RWPE2 (cell line): ENCODE results near the gene CYTL1.

ENCODE experiments used
- ATAC-seq: fragments of 200-7000 bp; cut with Tn5 transposase; 3 replicates; pipeline ENCODE4 v1.9.1; 2021; ENCODE audit warnings: low read depth
- DNase-seq: peaks from one replicate; pipeline ENCODE4 v3.0.0-alpha.2; 2020; ENCODE audit warnings: low spot score
- H3K27ac ChIP-seq: fragments of 450-650 bp; 2 replicates; pipeline ENCODE4 v1.5.1; 2017; ENCODE audit warnings: mild to moderate bottlenecking; ENCODE audit not compliant: poor library complexity, severe bottlenecking
- H3K27me3 ChIP-seq: fragments of 250-450 bp; sonication (Bioruptor Pico); 2 replicates; pipeline ENCODE4 v1.5.1; 2021; ENCODE audit warnings: mild to moderate bottlenecking, moderate library complexity; ENCODE audit not compliant: insufficient read depth, poor library complexity, severe bottlenecking
- H3K36me3 ChIP-seq: fragments of 250-450 bp; sonication (Bioruptor Pico); 2 replicates; pipeline ENCODE4 v1.5.1; 2020; ENCODE audit warnings: low read depth, mild to moderate bottlenecking, moderate library complexity
- H3K4me1 ChIP-seq: fragments of 250-450 bp; sonication (Bioruptor Pico); 2 replicates; pipeline ENCODE4 v1.5.1; 2021; ENCODE audit warnings: mild to moderate bottlenecking, moderate library complexity; ENCODE audit not compliant: insufficient read depth, poor library complexity, severe bottlenecking
- H3K4me3 ChIP-seq: fragments of 250-450 bp; sonication (Bioruptor Pico); 2 replicates; pipeline ENCODE4 v1.5.1; 2021; ENCODE audit warnings: mild to moderate bottlenecking, moderate library complexity; ENCODE audit not compliant: severe bottlenecking
- H3K9me3 ChIP-seq: fragments of 250-450 bp; sonication (Bioruptor Pico); 2 replicates; pipeline ENCODE4 v1.5.1; 2021; ENCODE audit warnings: mild to moderate bottlenecking, moderate library complexity; ENCODE audit not compliant: severe bottlenecking
- CTCF ChIP-seq: fragments of 450-650 bp; IDR thresholded peaks from one replicate; pipeline ENCODE4 v1.5.1; 2017; ENCODE audit warnings: mild to moderate bottlenecking, moderate library complexity; ENCODE audit not compliant: poor library complexity, severe bottlenecking

Gene CYTL1

GRCh38 chr4:5034206-5034605 lies 14.9 kb upstream of the CYTL1 start:
- no peak for DNase-seq
- H3K4me1 ChIP-seq, result peaks cover 15% of the 10 kb centered on the region
- H3K36me3 ChIP-seq, result no peaks in the 10 kb centered on the region
- ATAC-seq, result no peak
- H3K4me3 ChIP-seq, result no peak overlapping the region
- H3K9me3 ChIP-seq, result no peaks in the 10 kb centered on the region
- TF ChIP-seq CTCF, result no peak
- no peak overlapping the region for H3K27ac ChIP-seq
- no peaks in the 10 kb centered on the region for H3K27me3 ChIP-seq

GRCh38 chr4:5033281-5033841 lies 14.1 kb upstream of the CYTL1 start:
- Histone ChIP-seq H3K27me3 (no peaks in the 10 kb centered on the region), H3K4me1 (peaks cover 11% of the 10 kb centered on the region), H3K9me3 (no peaks in the 10 kb centered on the region), H3K4me3 (no peak overlapping the region), H3K27ac (no peak overlapping the region), H3K36me3 (no peaks in the 10 kb centered on the region)
- ATAC-seq, result no peak
- DNase-seq, result no peak
- no peak for TF ChIP-seq CTCF

- no peak for TF ChIP-seq CTCF
- ATAC-seq (no peak), DNase-seq (no peak)
- Histone ChIP-seq H3K9me3 (no peaks in the 10 kb centered on the region), H3K4me1 (peaks cover 9% of the 10 kb centered on the region), H3K27me3 (no peaks in the 10 kb centered on the region), H3K36me3 (no peaks in the 10 kb centered on the region), H3K4me3 (no peak overlapping the region), H3K27ac (no peak overlapping the region)
Observed at GRCh38 chr4:5032813-5033212, 13.6 kb upstream of the CYTL1 start.

- no peak for TF ChIP-seq CTCF
Observed at GRCh38 chr4:5030927-5031326, 11.7 kb upstream of the CYTL1 start.

GRCh38 chr4:5030221-5030620 lies 11.0 kb upstream of the CYTL1 start:
- DNase-seq (no peak), ATAC-seq (no peak)
- Histone ChIP-seq H3K9me3 (no peaks in the 10 kb centered on the region), H3K4me1 (peaks cover 3% of the 10 kb centered on the region), H3K4me3 (no peak overlapping the region), H3K27ac (no peak overlapping the region), H3K27me3 (no peaks in the 10 kb centered on the region), H3K36me3 (no peaks in the 10 kb centered on the region)
- no peak for TF ChIP-seq CTCF

More at GRCh38 chr4:5030927-5031326, 11.7 kb upstream of the CYTL1 start:
- no peaks in the 10 kb centered on the region for H3K9me3 ChIP-seq
- no peak overlapping the region for H3K4me3 ChIP-seq
- no peaks in the 10 kb centered on the region for H3K27me3 ChIP-seq
- H3K27ac ChIP-seq, result no peak overlapping the region
- H3K36me3 ChIP-seq, result no peaks in the 10 kb centered on the region
- ATAC-seq (no peak), DNase-seq (no peak)
- peaks cover 3% of the 10 kb centered on the region for H3K4me1 ChIP-seq
